Stimulated activated CD8-positive, alpha-beta memory T cell treated with anti-CD3 and anti-CD28 coated beads, Interleukin-12 subunit alpha, Interleukin-12 subunit beta, amount 100 ng/mL, for 24 hours (primary cell): ENCODE data around the gene ZNF672.

Experiments
- DNase-seq: peaks from one replicate; pipeline ENCODE4 v3.0.0-alpha.2; 2020; ENCODE audit errors: extremely low read depth

Gene ZNF672

GRCh38 chr1:248890549-248891498 is 52.8 kb downstream of the ZNF672 start:
- DNase-seq = no peak

DNA sequence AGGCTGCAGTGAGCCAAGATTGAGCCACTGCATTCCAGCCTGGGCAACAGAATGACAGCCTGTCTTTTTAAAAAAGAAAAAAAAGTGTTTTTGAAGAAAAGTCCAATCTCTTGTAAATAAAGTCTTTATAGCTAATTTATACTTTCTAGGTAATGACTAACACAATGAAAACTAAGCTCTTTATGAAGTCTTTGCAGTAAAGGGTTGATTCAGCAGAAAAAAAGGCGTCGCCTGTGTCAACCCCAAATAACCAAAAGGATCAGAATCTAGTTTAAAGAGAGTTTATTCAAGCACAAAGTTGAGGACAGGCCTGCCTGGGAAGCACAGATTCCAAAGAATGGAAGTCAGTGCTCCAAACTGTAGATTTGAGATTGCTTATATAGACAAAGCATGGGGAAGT is 53.7 kb downstream of the ZNF672 start:
- DNase-seq = no peak

- no peak for DNase-seq
These were observed 54.6 kb downstream of the ZNF672 start for GRCh38 chr1:248892590-248892989.

GRCh38 chr1:248894837-248895236 is 56.8 kb downstream of the ZNF672 start:
- no peak for DNase-seq

DNA sequence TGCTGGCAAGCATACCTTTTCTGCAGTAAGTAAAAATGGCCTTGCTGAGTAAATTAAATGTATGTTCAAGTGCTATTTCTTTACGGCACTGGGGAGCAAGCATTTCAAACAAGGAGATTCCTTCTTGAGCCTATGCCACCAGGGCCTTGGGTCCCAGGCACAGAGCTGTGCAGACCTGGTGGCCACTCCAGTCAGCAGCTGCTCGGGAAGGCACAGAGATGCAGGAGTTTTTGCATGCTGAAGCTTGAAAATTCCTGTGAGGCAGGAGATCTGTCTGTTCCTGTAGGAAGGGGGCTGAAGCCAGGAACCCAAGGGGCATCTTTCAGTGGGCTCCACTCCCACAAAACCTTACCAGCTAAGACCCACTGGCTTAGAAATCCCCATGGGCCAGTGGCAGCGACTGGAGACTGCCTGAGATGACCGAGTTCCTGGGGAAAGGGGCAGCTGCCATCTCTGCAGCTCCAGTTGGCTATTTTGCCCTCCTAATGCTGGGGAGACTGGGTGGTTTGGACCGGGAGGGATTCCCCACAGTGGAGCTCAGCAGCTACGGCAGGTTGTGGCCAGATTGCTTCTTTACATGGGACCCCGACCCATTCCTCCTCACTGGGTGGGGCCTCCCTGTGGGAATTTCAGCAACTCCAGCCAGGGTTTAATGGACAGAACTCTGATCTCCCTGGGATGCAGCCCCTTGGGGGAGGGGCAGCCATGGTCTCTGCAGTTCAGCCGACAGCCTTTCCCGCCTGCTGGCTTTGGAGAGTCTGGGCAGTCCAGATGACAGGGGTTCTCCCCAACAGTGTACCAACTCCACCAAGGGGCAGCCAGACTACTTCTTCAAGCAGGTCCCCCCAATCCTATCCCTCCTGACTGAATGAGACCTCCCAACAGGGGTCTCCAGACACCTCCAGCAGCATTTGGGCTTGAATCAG is 59.7 kb downstream of the ZNF672 start:
- DNase-seq = no peak
